MM.1S (cell line): ENCODE results near the gene MPZ.
"Not testable (repeated sequence)": the region's sequence is repeated elsewhere in the genome, so short reads cannot be mapped to it uniquely, and the experiment has no call there.

Experiments
- EZH2 ChIP-seq: fragments of 300-600 bp; sonication (generic); optimal IDR thresholded peaks from 2 replicates; pipeline ENCODE3; 2017; ENCODE audit warnings: low read depth, mild to moderate bottlenecking, antibody characterized with exemption, low read length, mixed read lengths
- EZH2phosphoT487 ChIP-seq: fragments of 300-600 bp; sonication (generic); IDR thresholded peaks from 2 replicates; pipeline ENCODE4 v1.6.1; 2018; ENCODE audit warnings: antibody characterized with exemption, low read length
- TF ChIP-seq, protein P1 (sequence below): fragments of 300-600 bp; sonication (generic); IDR thresholded peaks from 2 replicates; pipeline ENCODE4 v1.5.1; 2016; ENCODE audit warnings: antibody characterized with exemption, low read length, mixed read lengths

DNA sequence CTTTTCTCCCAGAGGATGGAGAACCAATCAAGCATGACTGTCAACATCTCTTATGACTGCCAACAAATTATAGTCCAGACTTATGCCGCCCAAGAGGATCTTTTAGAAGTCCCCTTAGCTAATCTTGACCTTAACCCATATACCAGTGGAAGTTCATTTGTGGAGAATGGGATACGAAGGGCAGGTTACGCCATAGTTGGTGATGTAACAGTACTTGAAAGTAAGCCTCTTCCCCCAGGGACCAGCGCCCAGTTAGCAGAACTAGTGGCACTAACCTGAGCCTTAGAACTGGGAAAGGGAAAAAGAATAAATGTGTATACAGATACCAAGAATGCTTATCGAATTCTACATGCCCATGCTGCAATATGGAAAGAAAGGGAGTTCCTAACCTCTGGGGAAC lies 54.5 kb downstream of the MPZ start:
- TF ChIP-seq, protein P1, sequence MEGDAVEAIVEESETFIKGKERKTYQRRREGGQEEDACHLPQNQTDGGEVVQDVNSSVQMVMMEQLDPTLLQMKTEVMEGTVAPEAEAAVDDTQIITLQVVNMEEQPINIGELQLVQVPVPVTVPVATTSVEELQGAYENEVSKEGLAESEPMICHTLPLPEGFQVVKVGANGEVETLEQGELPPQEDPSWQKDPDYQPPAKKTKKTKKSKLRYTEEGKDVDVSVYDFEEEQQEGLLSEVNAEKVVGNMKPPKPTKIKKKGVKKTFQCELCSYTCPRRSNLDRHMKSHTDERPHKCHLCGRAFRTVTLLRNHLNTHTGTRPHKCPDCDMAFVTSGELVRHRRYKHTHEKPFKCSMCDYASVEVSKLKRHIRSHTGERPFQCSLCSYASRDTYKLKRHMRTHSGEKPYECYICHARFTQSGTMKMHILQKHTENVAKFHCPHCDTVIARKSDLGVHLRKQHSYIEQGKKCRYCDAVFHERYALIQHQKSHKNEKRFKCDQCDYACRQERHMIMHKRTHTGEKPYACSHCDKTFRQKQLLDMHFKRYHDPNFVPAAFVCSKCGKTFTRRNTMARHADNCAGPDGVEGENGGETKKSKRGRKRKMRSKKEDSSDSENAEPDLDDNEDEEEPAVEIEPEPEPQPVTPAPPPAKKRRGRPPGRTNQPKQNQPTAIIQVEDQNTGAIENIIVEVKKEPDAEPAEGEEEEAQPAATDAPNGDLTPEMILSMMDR, result not testable (repeated sequence)
- not testable (repeated sequence) for TF ChIP-seq EZH2, EZH2phosphoT487
